C4-2B (cell line): ENCODE results near the gene LCN1.

ENCODE experiments used
- CTCF ChIP-seq: fragments of 450-650 bp; conservative IDR thresholded peaks from 2 replicates; pipeline ENCODE4 v1.5.1; 2017; ENCODE audit warnings: mild to moderate bottlenecking
- ZFX ChIP-seq: fragments of 450-650 bp; IDR thresholded peaks from 2 replicates; pipeline ENCODE4 v1.6.1; 2017

GRCh38 chr9:135494791-135495559, 26.3 kb upstream of the LCN1 start:
- TF ChIP-seq CTCF: no peak
- TF ChIP-seq ZFX: no peak
